Stimulated activated CD8-positive, alpha-beta memory T cell treated with anti-CD3 and anti-CD28 coated beads, Interleukin-15, amount 100 ng/mL, for 1 hour (primary cell): ENCODE data around the gene PSMB3.

Source experiments
- DNase-seq: peaks from one replicate; pipeline ENCODE4 v3.0.0-alpha.2; 2020; ENCODE audit warnings: low read depth

PSMB3 gene

DNA sequence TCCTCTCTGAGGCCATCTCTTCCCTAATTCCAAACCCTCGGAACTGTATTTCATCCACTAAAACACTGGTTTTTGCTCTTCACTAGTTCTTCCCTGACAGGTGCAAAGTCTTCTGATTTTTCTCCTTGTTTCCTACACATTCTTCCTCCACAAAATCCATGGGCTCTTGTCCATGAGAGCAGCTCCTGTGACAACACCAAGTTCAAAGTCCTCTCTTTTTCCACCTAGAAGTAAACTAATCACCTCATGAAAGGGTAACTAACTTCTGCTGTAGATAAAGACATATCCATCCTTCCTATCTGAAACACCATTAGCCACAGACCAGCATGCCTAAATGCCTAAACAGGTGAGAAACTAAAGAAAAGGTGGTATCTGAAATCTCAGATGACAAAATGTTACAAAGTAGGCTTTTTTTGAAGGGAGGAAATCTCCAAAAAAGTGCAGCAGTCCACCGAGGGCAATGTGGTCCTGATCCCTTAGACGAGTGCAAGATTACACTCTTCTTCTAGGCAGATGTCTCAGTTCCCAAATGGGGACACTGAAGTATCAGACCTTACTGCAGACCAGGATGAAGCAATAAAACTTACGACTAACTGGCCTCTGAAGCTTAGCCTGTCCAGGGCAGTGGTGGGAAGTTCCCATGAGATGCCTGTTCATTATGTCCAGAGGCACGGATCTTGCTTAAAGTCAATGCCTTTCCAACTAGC is 44.1 kb downstream of the PSMB3 start:
- DNase-seq = no peak

DNA sequence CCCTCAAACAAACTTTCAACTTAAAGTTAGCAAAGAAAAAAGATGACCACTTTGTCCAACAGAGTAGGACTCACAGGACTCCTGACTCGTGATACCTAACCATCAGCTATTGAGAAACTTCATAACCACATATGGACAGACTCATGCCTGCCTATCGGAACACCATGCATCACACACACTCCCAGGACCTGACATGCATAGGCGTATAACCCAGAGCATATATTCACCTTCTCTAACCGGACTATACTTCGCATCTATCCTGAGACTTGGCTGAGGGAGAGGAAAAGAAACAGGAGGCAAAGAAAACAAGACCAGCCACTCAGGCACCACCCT is 44.6 kb downstream of the PSMB3 start:
- DNase-seq = no peak

DNA sequence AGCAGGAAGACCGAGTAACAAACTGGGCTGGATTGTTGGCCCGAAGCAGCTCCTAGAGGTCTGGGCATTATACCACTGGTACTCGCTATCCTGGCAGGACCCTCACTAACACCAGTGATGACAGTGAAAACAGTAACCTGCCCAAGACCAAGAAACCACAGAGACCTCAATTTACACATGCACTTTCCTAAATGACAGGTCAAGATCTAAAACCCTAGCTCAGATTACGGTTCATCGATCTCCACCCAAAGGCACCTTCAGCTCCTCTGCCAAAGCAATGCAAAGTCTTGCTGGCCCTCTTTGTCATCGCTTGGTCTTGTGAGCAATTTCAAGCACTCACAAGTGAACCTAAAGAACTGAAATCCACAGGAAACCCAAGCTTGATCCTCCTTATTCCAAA is 45.3 kb downstream of the PSMB3 start:
- DNase-seq = no peak

DNA sequence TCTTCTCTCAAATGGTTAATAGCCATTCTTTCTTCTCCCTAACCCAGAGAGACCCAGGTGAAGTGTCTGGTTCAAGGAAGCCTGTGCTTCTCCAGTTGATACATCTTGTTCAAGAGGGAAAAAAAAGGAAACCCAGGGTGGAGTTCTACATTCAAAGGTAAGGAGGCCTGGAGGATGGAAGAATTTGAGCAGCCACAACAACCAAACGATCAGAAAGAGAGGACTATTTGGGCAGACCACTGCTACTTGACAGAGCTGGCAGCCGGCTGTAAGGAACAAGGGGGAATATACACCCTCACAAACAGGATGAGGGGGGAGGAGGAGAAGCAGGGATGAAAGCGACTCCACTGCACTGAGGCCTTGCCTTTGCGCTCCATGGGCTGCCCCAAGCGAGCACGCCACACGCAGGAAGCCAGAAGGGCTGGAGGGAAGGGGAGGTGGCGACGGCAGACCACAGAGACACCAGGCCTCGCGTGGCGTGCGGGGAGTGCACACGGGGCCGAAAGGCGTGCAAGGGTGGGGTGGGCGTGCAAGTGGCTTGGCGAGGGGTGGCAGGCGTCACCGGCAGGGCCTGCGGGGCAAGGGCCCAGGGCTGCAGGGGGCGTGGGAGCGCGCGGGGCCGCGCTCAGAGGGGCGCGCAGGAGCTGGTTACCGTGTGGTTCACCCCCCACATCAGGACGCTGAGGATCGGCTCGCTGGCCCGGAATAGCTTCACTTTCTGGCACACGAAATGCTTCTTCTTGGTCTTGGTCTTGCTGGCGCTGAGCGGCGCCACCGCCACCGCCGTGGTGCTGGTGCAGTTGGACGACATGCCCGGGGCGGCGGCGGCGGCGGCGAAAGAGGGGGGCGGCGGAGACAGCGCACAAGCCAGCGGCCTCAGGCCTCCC is 46.3 kb downstream of the PSMB3 start:
- DNase-seq = peak; percentile 14

DNA sequence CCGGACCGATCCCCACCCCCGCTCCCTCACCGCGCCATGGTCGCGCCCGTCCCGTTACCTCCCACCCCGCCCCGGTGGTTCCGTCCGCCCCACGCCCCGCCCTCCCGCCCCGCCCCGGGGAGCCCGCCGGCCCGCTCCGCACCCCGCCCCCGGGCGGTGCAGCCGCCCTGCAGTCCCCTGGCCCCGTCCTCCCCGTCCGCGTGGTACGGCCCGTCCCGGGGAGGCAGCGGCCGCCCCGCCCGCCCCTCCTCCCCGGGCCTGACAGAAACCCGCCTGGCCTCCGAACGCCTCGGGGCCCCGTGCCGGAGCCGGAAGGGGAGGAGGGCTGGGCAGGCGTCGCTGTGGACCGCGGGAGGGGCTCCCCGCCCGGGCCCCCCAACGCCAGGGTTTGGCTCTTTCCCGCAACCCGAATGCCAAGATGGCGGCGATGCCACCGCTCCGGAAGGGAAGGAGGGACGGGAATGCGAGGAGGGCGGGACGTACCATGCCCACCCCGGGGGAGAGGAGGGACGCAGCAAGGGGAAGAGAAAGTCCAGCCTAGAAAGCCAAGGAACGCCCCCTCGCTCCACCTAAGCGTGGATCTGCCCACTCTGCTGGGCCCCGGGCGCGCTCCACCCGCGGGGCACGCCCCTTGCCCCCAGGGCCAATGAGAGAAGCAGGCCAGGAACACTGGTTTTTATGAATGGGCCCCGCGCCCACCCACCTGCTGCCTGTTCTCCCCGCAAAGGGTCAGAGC is 47.1 kb downstream of the PSMB3 start, which contains the start of gene PIP4K2B:
Gene PIP4K2B (minus strand): TSS at position 56 of the 736 bp plus-strand sequence. CDS start 132 bp downstream, outside the sequence.
- DNase-seq = peak; percentile 65

DNA sequence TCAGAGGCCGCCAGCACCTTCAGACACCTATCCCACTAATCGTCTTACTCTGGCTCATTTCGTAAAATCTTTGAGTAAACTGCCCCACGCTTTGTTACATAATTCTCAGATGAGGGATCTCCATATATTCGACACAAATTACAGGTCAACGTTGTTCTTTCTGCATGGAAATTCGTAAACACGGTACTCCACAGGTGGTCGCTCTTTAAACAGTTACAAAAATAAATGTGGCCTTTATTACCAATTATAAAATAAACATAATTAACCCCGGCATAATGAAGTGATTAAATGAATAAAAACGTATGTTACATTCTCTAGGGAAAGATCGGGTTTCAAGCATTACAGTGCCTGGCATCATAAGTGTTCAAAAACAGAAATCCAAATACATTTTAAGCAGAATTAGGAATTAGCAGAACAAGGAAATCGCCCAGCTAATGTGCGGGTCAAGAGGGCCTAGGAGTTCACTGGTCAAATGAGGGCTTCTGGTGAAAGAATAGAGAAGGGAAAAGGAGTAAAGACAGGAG is 47.8 kb downstream of the PSMB3 start:
- DNase-seq = no peak

DNA sequence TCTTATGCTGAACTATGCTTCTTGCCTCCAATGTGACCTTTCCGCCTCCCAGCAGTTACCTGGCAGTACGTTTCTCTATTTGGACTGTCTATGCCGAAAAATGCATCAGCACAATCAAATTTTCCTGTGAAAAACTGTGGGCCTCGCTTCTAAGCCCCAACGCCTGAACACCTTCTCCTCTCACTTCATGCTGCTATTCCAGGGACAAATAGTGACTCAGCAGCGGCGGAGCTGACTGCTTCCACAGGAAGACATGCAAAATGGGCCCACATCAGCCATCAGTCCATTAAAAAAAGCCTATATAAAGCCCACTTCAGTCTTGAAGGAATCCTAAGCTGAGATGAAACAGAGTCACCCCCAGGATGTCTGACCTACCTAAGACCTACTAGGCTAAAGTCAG is 57.3 kb downstream of the PSMB3 start:
- no peak for DNase-seq
